HAP-1 (cell line): Measurements from ENCODE around the gene FUT1.
"Not testable (repeated sequence)": the region's sequence is repeated elsewhere in the genome, so short reads cannot be mapped to it uniquely, and the experiment has no call there.

Source experiments
- DNase-seq, 2 experiments: peaks; one replicate each; pipeline ENCODE4 v3.0.0-alpha.2; 2016 to 2020; ENCODE audit warnings: low spot score in 2 of 2
- H3K27me3 ChIP-seq: fragments of 250-450 bp; sonication (Bioruptor Pico); 2 replicates; pipeline ENCODE4 v1.5.1; 2020; ENCODE audit warnings: low read depth, mild to moderate bottlenecking, moderate library complexity
- H3K36me3 ChIP-seq: fragments of 250-450 bp; sonication (Bioruptor Pico); replicated peaks from 2 replicates; pipeline ENCODE4 v1.5.1; 2020; ENCODE audit warnings: mild to moderate bottlenecking
- H3K4me1 ChIP-seq: fragments of 250-450 bp; sonication (Bioruptor Pico); 2 replicates; pipeline ENCODE4 v1.5.1; 2020; ENCODE audit warnings: mild to moderate bottlenecking
- H3K4me3 ChIP-seq: fragments of 250-450 bp; sonication (Bioruptor Pico); 2 replicates; pipeline ENCODE4 v1.5.1; 2020; ENCODE audit warnings: mild to moderate bottlenecking, moderate library complexity
- H3K9me3 ChIP-seq: fragments of 250-450 bp; sonication (Bioruptor Pico); 2 replicates; pipeline ENCODE4 v1.5.1; 2020; ENCODE audit warnings: mild to moderate bottlenecking, moderate library complexity
- in situ Hi-C: fragments of 300-500 bp; cut with MboI; formaldehyde crosslinking; loops from 3 replicates; pipeline ENCODE4 v1.14.3; 2020; ENCODE audit warnings: low sequenced_read_pairs, inconsistent platforms, mixed read lengths

FUT1 gene

DNA sequence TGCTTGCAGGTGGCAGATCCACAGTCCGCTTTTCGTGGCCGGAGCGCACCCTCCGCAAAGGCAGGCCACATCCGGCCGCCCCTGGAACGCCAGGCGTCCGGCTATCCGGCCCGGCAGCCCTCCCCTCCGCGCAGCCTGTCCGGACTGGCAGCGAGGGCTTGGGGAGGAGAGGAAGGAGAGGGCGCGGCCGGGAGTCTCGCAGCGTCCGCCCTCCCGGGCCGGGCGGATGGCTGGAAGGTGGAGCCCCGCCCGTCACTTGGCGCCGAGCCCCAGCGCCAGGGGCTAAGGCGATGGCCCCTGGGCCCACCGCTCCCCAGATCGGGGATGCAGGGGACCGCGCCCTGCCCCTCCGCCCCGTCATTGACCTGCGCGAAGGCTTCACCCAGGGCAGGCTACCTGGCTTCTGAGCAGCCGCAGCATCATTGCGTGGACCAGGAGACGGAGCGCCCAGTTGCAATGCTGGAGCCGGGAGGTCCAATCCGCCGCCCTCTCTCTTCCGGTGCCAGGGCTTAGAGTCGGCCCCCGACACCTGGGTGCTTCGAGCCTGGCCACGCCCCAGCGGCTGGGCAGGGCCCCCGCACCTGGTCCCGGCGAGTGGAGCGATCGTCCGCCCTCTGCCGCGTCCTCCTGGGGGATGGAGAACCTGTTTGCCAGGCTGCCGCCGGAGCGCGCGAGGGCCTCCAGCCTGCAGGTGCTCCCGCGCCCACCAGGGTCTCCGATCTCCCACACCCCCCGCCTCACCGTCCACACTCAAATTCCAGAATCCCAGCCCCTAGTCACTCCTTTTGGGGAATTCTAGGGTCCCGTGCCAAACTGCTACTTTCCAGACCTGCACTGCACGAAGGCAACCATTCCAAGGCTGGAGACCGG lies at the start of gene FUT1:
Gene FUT1, minus strand, starts transcription at position 146 of the 870 bp plus-strand sequence. CDS start 1,360 bp downstream, outside the sequence.
- Histone ChIP-seq H3K4me3 (peak within 1 kb of the TSS; percentile 48), H3K4me1 (peaks cover 8% of the 10 kb centered on the region), H3K36me3 (no peaks in the 10 kb centered on the region; the same call in 1 of the 2 replicates), H3K9me3 (no peaks in the 10 kb centered on the region), H3K27me3 (no peaks in the 10 kb centered on the region)
- in situ Hi-C loops, result no loop called here
- peak; percentile 52 to 82 for DNase-seq

GRCh38 chr19:48799358-48800300 lies 47.2 kb upstream of the FUT1 start:
- H3K4me3 ChIP-seq, result no peak overlapping the region
- no peaks in the 10 kb centered on the region for H3K4me1 ChIP-seq
- no peaks in the 10 kb centered on the region for H3K9me3 ChIP-seq
- in situ Hi-C loops, result no loop called here
- peaks cover 11% of the 10 kb centered on the region for H3K36me3 ChIP-seq
- no peaks in the 10 kb centered on the region for H3K27me3 ChIP-seq
- DNase-seq, result no peak

- H3K27me3 ChIP-seq, result no peaks in the 10 kb centered on the region
- H3K36me3 ChIP-seq, result peaks cover 14% of the 10 kb centered on the region
- no peaks in the 10 kb centered on the region for H3K4me1 ChIP-seq
- DNase-seq, result no peak
- no peaks in the 10 kb centered on the region for H3K9me3 ChIP-seq
- in situ Hi-C loops, result no loop called here
- H3K4me3 ChIP-seq, result no peak overlapping the region
These were observed 46.5 kb upstream of the FUT1 start for GRCh38 chr19:48798937-48799336.

- Histone ChIP-seq H3K36me3 (peaks cover 14% of the 10 kb centered on the region), H3K4me1 (no peaks in the 10 kb centered on the region), H3K27me3 (no peaks in the 10 kb centered on the region), H3K9me3 (no peaks in the 10 kb centered on the region), H3K4me3 (no peak overlapping the region)
- no peak for DNase-seq
- in situ Hi-C loops, result no loop called here
These were observed 44.7 kb upstream of the FUT1 start for GRCh38 chr19:48797103-48797502.

- Histone ChIP-seq H3K36me3 (peaks cover 14% of the 10 kb centered on the region), H3K9me3 (no peaks in the 10 kb centered on the region), H3K4me1 (no peaks in the 10 kb centered on the region), H3K4me3 (no peak overlapping the region), H3K27me3 (no peaks in the 10 kb centered on the region)
- in situ Hi-C loops, result no loop called here
- DNase-seq, result no peak
These were observed 44.0 kb upstream of the FUT1 start for GRCh38 chr19:48796298-48797083.

DNA sequence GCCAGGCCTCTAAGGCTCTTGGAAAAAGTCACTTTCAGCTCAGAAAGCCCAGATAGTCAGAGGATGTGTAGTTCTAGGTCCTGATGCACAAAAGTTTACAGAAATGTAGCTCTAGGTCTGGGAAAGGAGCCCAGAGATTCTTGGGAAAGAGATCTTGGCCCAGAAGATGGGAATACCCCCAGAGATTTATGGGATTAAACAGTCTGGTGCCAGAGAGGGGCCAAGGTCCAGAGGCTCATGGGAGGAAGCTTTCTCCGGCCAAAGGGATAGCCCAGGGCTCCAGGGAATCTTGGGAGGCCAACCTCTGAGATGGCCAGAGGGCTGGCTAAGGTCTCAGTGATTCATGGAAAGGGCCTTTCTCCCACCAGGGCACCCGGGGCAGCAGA lies 43.2 kb upstream of the FUT1 start:
- in situ Hi-C loops, result no loop called here
- H3K4me3 ChIP-seq, result no peak overlapping the region
- no peak for DNase-seq

DNA sequence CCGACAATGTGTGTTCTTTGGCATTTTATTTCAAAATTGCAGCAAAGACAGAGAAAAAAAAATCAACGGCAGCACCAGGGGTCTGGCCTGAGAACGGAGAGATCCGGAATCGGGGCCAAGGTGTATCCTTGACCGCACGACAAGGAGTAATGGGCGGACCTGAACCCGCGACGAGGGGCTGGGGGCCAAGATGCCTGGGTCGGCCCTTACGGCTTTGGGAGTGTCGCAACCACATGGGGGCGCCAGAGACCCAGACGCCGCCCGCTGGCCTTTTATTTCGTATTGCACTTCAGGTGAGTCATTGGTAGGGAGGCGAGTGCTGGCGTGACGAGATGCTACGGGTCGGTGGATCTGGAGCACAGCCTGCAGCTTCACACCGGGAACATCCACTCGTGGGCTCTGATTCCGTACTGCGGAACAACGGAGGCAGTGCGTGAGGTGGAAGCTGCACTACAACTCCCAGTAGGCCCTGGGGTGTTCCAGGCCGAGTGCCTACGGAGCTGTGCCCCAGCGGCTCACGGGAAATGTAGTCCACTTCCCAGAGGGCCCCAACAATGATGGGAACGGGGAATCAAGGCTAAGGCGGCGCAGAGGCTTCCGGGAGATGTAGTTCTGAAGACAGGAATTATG lies 42.7 kb upstream of the FUT1 start:
- Histone ChIP-seq H3K4me1 (no peaks in the 10 kb centered on the region), H3K9me3 (no peaks in the 10 kb centered on the region)
- in situ Hi-C loops, result no loop called here

More for the DNA sequence above, 43.2 kb upstream of the FUT1 start:
- Histone ChIP-seq H3K36me3 (peaks cover 14% of the 10 kb centered on the region), H3K9me3 (no peaks in the 10 kb centered on the region), H3K4me1 (no peaks in the 10 kb centered on the region), H3K27me3 (no peaks in the 10 kb centered on the region)

DNA sequence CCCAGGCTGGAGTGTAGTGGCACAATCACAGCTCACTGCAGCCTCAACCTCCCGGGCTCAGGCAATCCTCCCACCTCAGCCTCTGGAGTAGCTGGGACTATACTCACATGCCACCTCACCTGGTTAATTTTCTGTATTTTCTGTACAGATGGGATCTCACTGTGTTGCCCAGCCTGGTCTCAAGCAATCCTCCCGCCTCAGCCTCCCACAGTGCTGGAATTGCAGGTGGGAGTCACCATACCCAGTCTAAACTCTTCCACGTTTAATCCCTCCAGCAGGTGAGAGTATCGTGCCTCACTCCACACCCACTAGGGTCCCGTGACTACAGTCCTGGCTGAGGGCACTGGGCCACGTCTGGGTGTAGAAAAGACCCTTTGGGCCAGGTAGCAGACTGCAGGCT lies 41.9 kb upstream of the FUT1 start:
- Histone ChIP-seq H3K27me3 (no peaks in the 10 kb centered on the region), H3K4me1 (no peaks in the 10 kb centered on the region), H3K36me3 (peaks cover 14% of the 10 kb centered on the region), H3K4me3 (no peak overlapping the region), H3K9me3 (no peaks in the 10 kb centered on the region)
- in situ Hi-C loops, result loop anchor here (5.0 kb wide), 1 partner anchor 43 kb away; the partner anchor contains the start of gene HSD17B14
- no peak for DNase-seq

More for the DNA sequence above, 42.7 kb upstream of the FUT1 start:
- H3K27me3 ChIP-seq, result no peaks in the 10 kb centered on the region
- peak in 1 of 2 experiments; percentile 57 for DNase-seq
- peaks cover 14% of the 10 kb centered on the region for H3K36me3 ChIP-seq
- H3K4me3 ChIP-seq, result no peak overlapping the region

GRCh38 chr19:48793271-48793670 lies 40.8 kb upstream of the FUT1 start:
- in situ Hi-C loops, result loop anchor here (5.0 kb wide), 1 partner anchor 44 kb away; the partner anchor contains the start of gene HSD17B14
- Histone ChIP-seq H3K4me3 (no peak overlapping the region), H3K27me3 (no peaks in the 10 kb centered on the region), H3K36me3 (peaks cover 14% of the 10 kb centered on the region), H3K9me3 (no peaks in the 10 kb centered on the region), H3K4me1 (no peaks in the 10 kb centered on the region)
- DNase-seq, result no peak

- H3K4me3 ChIP-seq, H3K9me3 ChIP-seq, H3K36me3 ChIP-seq, H3K4me1 ChIP-seq, DNase-seq, H3K27me3 ChIP-seq: not testable (repeated sequence)
- in situ Hi-C loops, result loop anchor here (5.0 kb wide), 1 partner anchor 185 kb away; no protein-coding TSS in a partner anchor
These were observed 34.9 kb upstream of the FUT1 start for GRCh38 chr19:48787331-48787730.

- DNase-seq, H3K9me3 ChIP-seq, H3K27me3 ChIP-seq, H3K36me3 ChIP-seq, H3K4me1 ChIP-seq, H3K4me3 ChIP-seq: not testable (repeated sequence)
- in situ Hi-C loops, result loop anchor here (5.0 kb wide), 1 partner anchor 186 kb away; no protein-coding TSS in a partner anchor
These were observed 34.0 kb upstream of the FUT1 start for GRCh38 chr19:48786422-48786821.

DNA sequence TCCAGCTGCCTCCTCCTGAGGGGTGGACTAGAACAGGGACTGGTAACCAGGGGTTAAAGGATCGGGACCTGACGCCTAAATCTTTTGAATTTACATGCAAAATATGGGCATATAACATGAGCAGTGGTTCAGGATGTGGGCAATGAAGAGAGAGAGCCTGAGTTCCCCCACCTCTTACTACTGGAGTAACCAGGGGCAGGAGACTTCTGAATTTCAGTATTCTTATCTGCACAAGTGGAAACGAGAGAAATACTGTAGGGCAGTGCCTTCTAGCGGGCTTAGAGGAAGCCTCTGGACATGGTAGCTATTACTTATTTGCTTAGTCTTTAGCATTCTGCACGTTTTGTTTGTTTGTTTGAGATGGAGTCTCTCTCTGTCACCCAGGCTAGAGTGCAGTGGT lies 32.1 kb upstream of the FUT1 start:
- in situ Hi-C loops, result no loop called here
- no peaks in the 10 kb centered on the region for H3K36me3 ChIP-seq
- no peak for DNase-seq

More for the DNA sequence above, 32.1 kb upstream of the FUT1 start:
- Histone ChIP-seq H3K4me3 (no peak overlapping the region), H3K27me3 (no peaks in the 10 kb centered on the region), H3K9me3 (no peaks in the 10 kb centered on the region), H3K4me1 (no peaks in the 10 kb centered on the region; the same call in 1 of the 2 replicates)
